Kidney (tissue), 14 donors: Measurements from ENCODE around the gene ZDHHC15. TPM values are rescaled to one million over a fixed set of nuclear protein-coding genes. Genes with fewer than 3 reads are reported as not detected.
"Not testable (repeated sequence)": the region's sequence is repeated elsewhere in the genome, so short reads cannot be mapped to it uniquely, and the experiment has no call there.

Source experiments
- DNase-seq, 5 donors: peaks; one replicate each; pipeline ENCODE4 v3.0.0-alpha.2; 2013 to 2020
- FAIRE-seq: peaks from 2 replicates; lab custom pipeline; 2012; peaks lifted over from hg19 to GRCh38; lab: Jason Lieb, UNC
- H3K27ac ChIP-seq, 2 donors: one replicate each; pipeline ENCODE4 v1.7.0; 2013; ENCODE audit warnings: low read depth in 2 of 2, low read length in 2 of 2, inconsistent platforms in 1 of 2
- H3K27me3 ChIP-seq: one replicate; pipeline ENCODE4 v1.7.1; 2013; ENCODE audit warnings: low read length, inconsistent platforms; ENCODE audit not compliant: control insufficient read depth, insufficient read depth
- H3K36me3 ChIP-seq, 3 donors: one replicate each; pipeline versions ENCODE4 v1.7.0 to v1.7.1; 2013; ENCODE audit warnings: low read length in 3 of 3, control low read depth in 1 of 3, inconsistent platforms in 1 of 3; ENCODE audit not compliant: insufficient read depth in 3 of 3, control insufficient read depth in 2 of 3
- H3K4me1 ChIP-seq, 3 donors: one replicate each; pipeline versions ENCODE4 v1.7.0 to v1.7.1; 2013; ENCODE audit warnings: low read length in 3 of 3, inconsistent platforms in 1 of 3, low read depth in 1 of 3; ENCODE audit not compliant: control insufficient read depth in 2 of 3, insufficient read depth in 2 of 3
- H3K4me3 ChIP-seq, 3 donors: one replicate each; pipeline versions ENCODE4 v1.7.0 to v1.8.1; 2013; ENCODE audit warnings: low read length in 3 of 3, control low read depth in 1 of 3, inconsistent platforms in 1 of 3
- H3K9ac ChIP-seq, 3 donors: one replicate each; pipeline versions ENCODE4 v1.7.0 to v1.7.1; 2013; ENCODE audit warnings: low read length in 3 of 3, control low read depth in 1 of 3, inconsistent platforms in 1 of 3
- H3K9me3 ChIP-seq, 3 donors: one replicate each; pipeline versions ENCODE4 v1.7.0 to v1.7.1; 2013; ENCODE audit warnings: low read length in 3 of 3, control low read depth in 1 of 3, inconsistent platforms in 1 of 3; ENCODE audit not compliant: control insufficient read depth in 2 of 3, insufficient read depth in 1 of 3
- CTCF ChIP-seq: IDR thresholded peaks from 3 replicates; pipeline ENCODE4 v1.5.1; 2012; ENCODE audit warnings: mild to moderate bottlenecking, moderate library complexity, borderline replicate concordance; ENCODE audit not compliant: insufficient read depth; ENCODE audit errors: extremely low read depth
- intact Hi-C: fragments of 100-400 bp; cut with DNase I; formaldehyde crosslinking; loops from one replicate; pipeline ENCODE4 v1.11.1; 2022
- polyA plus RNA-seq: library from polyadenylated mRNA; stranded (reverse); fragments of 350-450 nt; fragmentation: Illumina TruSeq; extraction: RNeasy Lipid Tissue Mini Kit (QIAGEN cat#74804); gene quantifications from one replicate; pipeline ENCODE4 v1.2.3, GENCODE V29; 2014; ENCODE audit warnings: low read depth, low replicate concordance; ENCODE audit not compliant: insufficient read depth
- total RNA-seq: library from RNA; stranded (reverse); fragmentation: NEBNext Ultra II Directional; extraction: Animal tissue kit (Norgen Biotek cat#: 25700); gene quantifications from one replicate; pipeline ENCODE4 v1.2.1, GENCODE V29; 2021
- donor health status: control.
- donor health status: control.
- donor health status: control.
- donor health status: control.
- donor health status: control.
- donor health status: DM: yes; HTN: yes; CAD: no.
- donor health status: Normal renal cell carcinoma (clear cell type).

The ZDHHC15 gene
- total and polyA plus RNA-seq, 2 donors from 2014 or later = 1.7 to 2.6 TPM

GRCh38 chrX:75546724-75547511 is 24.1 kb upstream of the ZDHHC15 start:
- no peak for FAIRE-seq
- H3K27ac ChIP-seq = no peak overlapping the region
- DNase-seq = peak in 2 of 5 donors; percentile 7 to 9

DNA sequence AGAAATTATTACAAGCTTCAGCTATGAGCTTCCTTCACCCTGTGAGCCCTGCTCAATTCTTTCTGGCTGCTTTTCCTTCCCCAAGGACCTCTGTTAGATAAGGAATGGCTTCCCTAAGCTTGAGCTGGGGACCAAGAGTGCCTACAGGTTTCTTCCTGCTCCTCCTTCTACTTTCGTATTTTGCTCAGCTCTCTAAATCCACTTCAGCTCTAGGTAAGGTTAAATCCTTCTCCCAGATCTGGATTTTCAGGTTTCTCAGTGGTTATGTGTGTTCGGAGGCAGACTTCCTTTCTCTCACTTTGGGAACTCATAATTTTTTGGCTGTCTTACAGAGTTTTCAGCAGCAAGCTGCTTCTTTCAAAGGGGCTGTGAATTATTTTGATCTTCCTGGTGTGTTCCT is 21.9 kb upstream of the ZDHHC15 start:
- FAIRE-seq (no peak), DNase-seq (peak in 2 of 5 donors; percentile 0 to 2)
- no peaks in the 10 kb centered on the region for H3K36me3 ChIP-seq
- no peaks in the 10 kb centered on the region for H3K9me3 ChIP-seq
- peaks cover 0 to 2% (median 0%) of the 10 kb centered on the region in 3 donors for H3K4me1 ChIP-seq
- H3K4me3 ChIP-seq = no peak overlapping the region
- H3K27me3 ChIP-seq = no peaks in the 10 kb centered on the region
- intact Hi-C loops = no loop called here
- H3K27ac ChIP-seq = no peak overlapping the region
- no peak overlapping the region for H3K9ac ChIP-seq
- no peak for TF ChIP-seq CTCF

More at GRCh38 chrX:75546724-75547511, 24.1 kb upstream of the ZDHHC15 start:
- TF ChIP-seq CTCF = no peak
- H3K4me3 ChIP-seq = no peak overlapping the region
- H3K27me3 ChIP-seq = no peaks in the 10 kb centered on the region
- H3K9me3 ChIP-seq = no peaks in the 10 kb centered on the region
- H3K36me3 ChIP-seq = no peaks in the 10 kb centered on the region
- peaks cover 0 to 2% (median 0%) of the 10 kb centered on the region in 3 donors for H3K4me1 ChIP-seq
- H3K9ac ChIP-seq = no peak overlapping the region
- intact Hi-C loops = no loop called here

DNA sequence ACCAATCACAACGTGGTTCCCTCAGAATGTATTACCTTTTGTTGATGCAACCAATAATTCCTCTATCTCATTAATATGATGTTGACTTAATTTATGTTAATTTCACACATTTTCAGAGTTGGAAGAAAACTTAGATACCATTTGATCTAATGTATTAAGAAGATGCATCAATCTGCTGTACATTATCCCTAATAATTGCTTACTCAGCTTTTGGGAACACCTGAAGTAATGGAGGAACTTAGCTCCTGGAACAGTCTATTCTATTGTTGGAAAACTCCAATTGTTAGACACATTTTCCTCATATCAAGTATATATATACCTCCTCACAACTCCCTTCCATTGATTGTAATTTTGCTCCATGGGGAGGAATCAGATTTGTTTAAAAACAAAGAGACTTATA is 38.9 kb downstream of the ZDHHC15 start:
- DNase-seq (no peak), FAIRE-seq (no peak)
- no peak overlapping the region for H3K4me3 ChIP-seq
- no peak overlapping the region for H3K9ac ChIP-seq
- intact Hi-C loops = no loop called here
- no peaks in the 10 kb centered on the region for H3K9me3 ChIP-seq
- no peak overlapping the region for H3K27ac ChIP-seq
- no peak for TF ChIP-seq CTCF
- no peaks in the 10 kb centered on the region for H3K4me1 ChIP-seq
- H3K27me3 ChIP-seq = no peaks in the 10 kb centered on the region
- H3K36me3 ChIP-seq = no peaks in the 10 kb centered on the region

GRCh38 chrX:75461780-75462179 is 61.1 kb downstream of the ZDHHC15 start:
- H3K27me3 ChIP-seq, intact Hi-C loops, H3K9ac ChIP-seq, H3K27ac ChIP-seq, FAIRE-seq, H3K4me1 ChIP-seq, H3K4me3 ChIP-seq, DNase-seq, H3K36me3 ChIP-seq: not testable (repeated sequence)
- peaks cover 0 to 11% (median 1%) of the 10 kb centered on the region in 3 donors for H3K9me3 ChIP-seq
